Measurements from ENCODE around the gene AGPAT1.
A peak's percentile ranks its signal among the peaks of the same experiment; 100 is the strongest.
"Not testable (repeated sequence)": the region's sequence is repeated elsewhere in the genome, so short reads cannot be mapped to it uniquely, and the experiment has no call there.

The AGPAT1 gene

GRCh38 chr6:32198345-32198696 lies 22.4 kb upstream of the AGPAT1 start:
- no peak for DNase-seq

- no peak for DNase-seq
Observed at GRCh38 chr6:32196682-32197616, 21.1 kb upstream of the AGPAT1 start.

- DNase-seq = peak; percentile 43
Observed at GRCh38 chr6:32195902-32196681, 20.2 kb upstream of the AGPAT1 start.

DNA sequence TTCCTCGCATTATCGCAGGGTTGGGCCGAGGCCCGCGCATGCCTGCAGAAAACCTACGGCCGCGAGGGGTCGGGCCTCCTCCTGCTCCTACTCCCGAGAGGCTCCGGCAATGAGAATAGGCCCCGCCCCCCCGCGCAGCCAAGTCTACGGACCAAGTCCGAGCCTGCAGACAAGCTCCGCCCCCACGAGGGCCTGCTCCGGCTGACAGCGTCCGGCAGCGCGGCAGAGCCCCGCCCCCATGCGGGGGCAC lies 19.7 kb upstream of the AGPAT1 start:
- DNase-seq = peak; percentile 98

DNA sequence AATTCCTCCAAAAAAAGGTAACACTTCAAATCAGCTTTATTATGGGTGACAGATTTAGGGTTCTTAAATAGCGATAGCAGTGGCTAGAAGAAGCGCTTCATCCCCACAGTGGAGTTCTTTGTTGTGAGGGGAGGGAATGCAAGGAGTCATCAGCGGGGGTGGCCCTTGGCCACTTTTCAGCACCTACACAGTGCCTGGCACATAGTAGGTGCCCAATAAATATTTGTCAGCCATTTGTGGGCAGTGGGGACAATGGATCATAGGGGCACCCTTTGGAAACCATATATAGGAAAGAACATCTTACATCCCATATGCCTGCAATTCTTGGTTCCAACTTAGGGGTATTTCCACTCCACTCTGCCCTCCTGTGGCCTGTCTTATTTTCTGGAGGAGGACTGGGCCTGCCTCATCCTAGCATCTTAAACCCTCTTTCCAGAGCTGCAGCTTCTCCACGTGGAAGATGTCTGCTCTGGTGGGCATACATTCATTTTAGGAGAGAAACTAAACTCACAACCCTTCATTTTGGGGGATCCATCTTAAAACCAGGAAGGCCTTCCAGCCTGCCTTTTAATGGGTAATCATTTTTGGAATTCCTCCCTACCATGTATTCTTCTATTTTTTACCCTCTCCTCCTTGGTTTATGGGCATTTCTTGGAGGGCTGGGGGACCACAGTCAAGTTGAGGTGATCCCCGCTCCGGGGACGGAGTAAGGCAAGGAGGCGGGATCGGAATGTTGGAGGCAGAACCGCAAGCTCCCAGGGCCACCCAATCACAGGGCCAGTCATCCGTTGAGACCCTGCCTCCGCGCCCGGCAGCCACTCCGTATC lies 19.2 kb upstream of the AGPAT1 start:
- no peak for DNase-seq

GRCh38 chr6:32194388-32194787 lies 18.5 kb upstream of the AGPAT1 start:
- DNase-seq = no peak

DNA sequence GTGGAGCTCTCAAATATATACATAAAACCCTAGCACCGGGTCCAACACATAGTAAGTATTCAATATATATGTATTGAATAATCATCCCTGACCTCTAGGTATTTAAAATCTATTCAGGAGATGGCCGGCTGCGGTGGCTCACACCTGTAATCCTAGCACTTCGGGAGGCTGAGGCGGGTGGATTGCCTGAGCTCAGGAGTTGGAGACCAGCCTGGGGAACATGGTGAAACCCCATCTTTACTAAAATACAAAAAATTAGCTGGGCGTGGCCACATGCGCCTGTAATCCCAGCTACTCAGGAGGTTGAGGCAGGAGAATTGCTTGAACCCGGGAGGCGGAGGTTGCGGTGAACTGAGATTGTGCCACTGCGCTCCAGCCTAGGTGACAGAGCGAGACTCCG lies 17.2 kb upstream of the AGPAT1 start:
- DNase-seq = not testable (repeated sequence)

DNA sequence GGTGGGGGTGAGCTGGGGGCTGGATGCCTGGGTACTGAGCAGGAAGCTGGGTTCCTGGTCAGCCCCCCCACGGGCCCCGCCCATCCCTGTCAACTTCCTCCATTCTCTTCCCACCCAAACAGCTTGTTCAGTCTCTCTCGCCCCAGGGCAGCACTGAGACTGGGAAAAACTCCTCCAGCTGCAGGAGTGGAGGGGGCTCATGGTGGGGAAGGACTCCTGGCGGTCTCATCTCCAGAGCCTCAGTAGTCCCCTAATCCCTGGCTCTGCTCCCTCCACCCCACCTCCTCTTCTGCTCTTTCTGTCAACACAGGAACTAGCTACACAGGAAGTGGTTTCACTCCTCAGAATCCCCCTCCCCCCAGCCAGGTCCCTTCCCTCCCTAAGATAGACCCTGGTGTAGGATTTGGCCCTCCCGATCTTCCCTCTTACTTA lies 16.7 kb upstream of the AGPAT1 start, which contains the start of gene GPSM3:
GPSM3 (minus strand) TSS at position 36 of the 432 bp plus-strand sequence. CDS start 130 bp downstream, outside the sequence.
- peak; percentile 39 for DNase-seq

GRCh38 chr6:32191696-32192607 lies 16.1 kb upstream of the AGPAT1 start:
- no peak for DNase-seq

GRCh38 chr6:32190911-32191677 lies 15.2 kb upstream of the AGPAT1 start:
- DNase-seq = no peak

DNA sequence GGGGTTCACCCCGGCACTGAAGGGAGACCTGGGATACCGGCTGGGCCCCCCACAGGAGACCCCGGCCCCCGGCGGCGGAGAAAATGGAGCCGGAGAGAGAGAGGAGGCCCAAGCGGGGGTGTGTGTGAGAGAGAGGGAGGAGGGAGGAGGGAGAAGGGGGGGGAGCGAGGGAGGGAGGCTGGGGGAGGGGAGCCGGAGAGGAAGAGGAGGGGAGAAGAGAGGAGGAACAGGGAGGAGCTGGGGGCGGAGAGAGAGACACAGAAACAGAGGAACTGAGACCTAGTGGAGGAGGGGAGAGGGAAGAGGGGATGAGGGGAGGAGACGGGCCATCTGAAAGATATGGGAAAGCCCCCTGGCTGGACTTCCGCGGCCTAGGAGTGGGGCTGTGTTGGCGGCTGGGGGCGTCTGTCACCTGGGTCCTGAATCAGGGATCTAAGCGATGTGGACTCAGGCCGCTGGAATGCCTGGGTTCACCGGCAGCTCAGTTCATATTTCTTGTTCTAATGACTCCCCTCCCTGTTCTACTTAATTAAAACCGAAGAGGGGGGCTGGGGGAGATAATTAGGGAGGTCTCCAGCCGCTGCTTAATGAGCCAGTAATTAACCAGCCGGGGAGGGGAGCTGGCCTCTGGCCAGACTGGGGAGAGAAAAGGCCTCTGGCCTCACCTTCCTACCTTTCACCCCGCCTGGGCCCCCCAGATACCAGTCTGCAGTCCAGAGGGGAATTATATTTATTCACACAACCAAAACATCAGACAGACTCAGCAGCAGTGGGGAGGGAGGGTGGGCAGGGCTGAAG lies 14.4 kb upstream of the AGPAT1 start, which contains the start of gene PBX2:
PBX2 (minus strand) TSS at position 149 of the 798 bp plus-strand sequence. CDS start 287 bp downstream, outside the sequence.
- DNase-seq = peak; percentile 68

- DNase-seq = no peak
Observed at GRCh38 chr6:32189742-32190053, 13.8 kb upstream of the AGPAT1 start.

DNA sequence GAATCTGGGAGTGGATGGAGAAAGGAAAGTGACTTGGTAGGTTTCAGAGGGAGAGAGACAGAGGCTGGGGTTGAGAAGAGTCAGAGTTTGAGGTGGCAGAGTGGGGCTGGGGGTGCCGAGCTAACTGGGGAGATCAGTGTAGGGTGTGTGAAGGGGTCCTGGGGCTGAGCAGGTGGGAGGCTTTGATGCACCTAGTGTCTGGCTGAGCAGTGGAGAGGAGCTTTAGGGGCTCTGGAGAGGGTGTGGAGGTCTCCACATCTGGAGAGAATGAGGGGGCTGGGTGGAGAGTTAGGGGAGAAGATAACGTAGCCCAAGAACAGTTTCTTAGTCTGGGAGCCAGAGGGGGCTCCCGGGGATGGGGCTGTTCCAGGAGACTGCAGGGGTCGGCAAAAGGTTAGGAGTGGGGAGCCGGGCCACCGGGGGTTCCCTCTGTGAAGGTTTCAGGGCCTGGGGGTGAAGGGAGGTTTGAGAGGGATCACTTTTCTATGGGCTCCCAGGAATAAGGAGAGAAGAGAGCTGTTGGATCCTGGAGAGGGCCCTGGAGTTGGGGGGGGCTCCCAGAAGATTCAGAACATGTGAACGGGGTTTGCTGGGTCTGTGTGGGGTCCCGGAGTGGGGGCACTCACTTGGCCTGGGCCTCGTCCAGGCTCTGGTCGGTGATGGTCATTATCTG lies 13.3 kb upstream of the AGPAT1 start:
- DNase-seq = no peak

DNA sequence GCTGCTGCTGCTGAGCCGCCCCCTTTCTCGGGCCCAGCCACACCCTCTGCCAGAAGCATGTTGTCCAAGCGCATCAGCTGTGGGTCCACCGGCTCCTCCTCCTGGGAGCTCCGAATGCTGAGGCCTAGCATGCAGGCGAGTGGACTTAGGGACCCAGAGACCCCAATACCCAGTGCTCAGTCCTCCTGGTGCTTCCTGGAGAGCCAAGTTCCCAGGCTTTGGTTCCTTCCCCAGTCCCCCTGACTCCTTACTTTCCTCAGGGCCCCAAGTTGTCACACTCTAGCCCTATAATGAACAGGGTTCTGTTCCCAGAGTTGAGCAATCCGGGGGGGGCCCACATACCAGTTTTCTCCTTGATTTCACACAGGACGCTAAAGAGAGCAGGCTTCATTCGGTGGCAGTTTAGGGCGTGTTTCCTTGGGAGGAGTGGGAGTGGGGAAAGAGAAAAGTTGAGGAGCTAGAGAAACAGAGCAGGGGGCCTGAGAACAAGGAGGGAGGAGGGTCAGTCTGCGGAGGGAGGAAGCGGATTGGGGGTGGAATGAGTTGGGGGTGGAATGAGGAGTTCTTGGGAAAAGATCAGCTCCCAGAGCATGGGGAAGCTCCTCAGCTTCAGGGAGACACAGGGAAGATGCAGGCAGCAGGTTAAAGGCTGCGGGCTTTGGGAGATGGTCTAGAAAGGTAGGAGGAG lies 12.6 kb upstream of the AGPAT1 start:
- DNase-seq = no peak

- DNase-seq = not testable (repeated sequence)
Observed at GRCh38 chr6:32187725-32188380, 12.0 kb upstream of the AGPAT1 start.

DNA sequence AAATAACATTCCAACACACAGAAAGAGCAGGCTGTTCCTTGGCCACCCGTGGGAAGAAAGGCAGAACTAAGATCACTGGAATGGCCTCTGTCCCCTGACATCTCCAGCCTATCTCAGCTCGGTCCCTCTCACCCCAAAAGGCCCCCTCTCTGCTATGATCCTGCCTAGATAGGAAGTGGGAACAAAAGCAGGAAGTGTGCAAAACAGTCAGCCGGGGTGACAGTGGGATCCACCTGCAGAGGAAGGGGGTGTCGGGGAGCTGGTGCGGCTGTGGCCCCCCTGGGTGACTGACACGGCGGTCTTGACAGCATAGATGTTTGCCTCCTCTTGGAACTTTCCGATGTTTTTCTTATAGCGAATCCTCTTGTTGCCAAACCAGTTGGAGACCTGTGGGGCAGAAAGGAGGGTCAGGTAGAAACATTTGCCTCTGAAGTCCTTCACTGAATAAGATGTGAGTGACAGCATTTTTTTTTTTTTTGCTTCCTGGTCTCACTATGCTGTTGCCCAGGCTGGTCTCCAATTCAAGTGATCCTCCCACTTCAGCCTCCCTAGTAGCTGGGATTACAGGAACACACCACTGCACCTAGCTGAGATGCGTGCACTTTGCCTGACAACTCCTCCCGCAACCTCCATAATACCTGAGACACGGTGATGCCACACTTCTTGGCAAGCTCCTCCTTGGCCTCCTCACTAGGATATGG lies 11.3 kb upstream of the AGPAT1 start:
- no peak for DNase-seq

DNA sequence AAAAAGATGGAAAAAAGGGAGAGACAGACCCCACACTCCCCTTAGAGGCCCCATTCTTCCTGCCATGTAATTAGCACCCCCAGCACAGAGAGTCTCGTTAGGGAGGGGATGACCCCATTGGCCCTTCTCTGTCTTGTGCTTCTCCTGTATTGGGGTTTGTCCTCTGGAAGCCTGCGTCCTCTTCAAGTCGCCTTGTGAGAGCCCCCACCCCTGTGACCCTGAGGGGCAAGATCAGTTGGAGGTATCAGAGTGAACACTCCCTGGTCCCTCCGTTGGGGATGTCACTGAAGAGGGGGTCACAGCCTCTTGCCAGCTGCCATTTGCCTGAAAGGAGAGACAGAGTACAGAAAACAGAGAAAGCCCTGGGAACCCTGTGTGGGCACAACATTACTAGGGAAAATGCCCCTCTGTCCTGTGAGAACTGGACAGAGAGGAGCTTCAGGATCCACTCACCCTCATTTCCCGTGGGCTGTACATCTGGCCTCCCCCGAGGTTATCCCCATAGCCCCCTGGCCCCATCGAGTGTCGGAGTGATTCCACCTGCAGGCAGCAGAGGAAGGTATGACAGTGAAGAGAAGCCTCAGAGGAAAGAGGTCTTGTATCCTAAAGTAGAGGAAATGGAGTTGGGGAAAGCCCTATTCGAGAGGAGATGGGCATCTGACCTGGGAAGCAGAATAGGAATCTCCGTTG lies 10.4 kb upstream of the AGPAT1 start:
- not testable (repeated sequence) for DNase-seq
